Kidney epithelial cell (primary cell): ENCODE measurements around the gene ANKMY1. TPM values are rescaled to one million over a fixed set of nuclear protein-coding genes. Genes with fewer than 3 reads are reported as not detected.
"Not testable (repeated sequence)": the region's sequence is repeated elsewhere in the genome, so short reads cannot be mapped to it uniquely, and the experiment has no call there.

Experiments
- DNase-seq: peaks from one replicate; pipeline ENCODE4 v3.0.0-alpha.2; 2010; ENCODE audit warnings: low read depth
- H3K27me3 ChIP-seq: 2 replicates; pipeline ENCODE4 v1.6.0; 2011; ENCODE audit warnings: low read length; ENCODE audit not compliant: control insufficient read depth, insufficient read depth
- H3K36me3 ChIP-seq: 2 replicates; pipeline ENCODE4 v1.5.1; 2011; ENCODE audit warnings: low read length; ENCODE audit not compliant: control insufficient read depth, insufficient read depth
- H3K4me3 ChIP-seq: 2 replicates; pipeline ENCODE4 v1.5.1; 2011; ENCODE audit warnings: low read depth, mild to moderate bottlenecking, control low read depth, low read length
- CTCF ChIP-seq: IDR thresholded peaks from 2 replicates; pipeline ENCODE4 v1.5.1; 2011; ENCODE audit warnings: mild to moderate bottlenecking, moderate library complexity, low read length, control low read depth, inconsistent platforms; ENCODE audit not compliant: insufficient read depth, poor library complexity, severe bottlenecking
- total RNA-seq: library from RNA; depleted of rRNA; stranded (reverse); fragments of >200 nt; gene quantifications from 2 replicates; pipeline ENCODE4 v1.2.3, GENCODE V29; 2015

The ANKMY1 gene
- total RNA-seq, 1 donor from 2014 or later, result 7.1 TPM

DNA sequence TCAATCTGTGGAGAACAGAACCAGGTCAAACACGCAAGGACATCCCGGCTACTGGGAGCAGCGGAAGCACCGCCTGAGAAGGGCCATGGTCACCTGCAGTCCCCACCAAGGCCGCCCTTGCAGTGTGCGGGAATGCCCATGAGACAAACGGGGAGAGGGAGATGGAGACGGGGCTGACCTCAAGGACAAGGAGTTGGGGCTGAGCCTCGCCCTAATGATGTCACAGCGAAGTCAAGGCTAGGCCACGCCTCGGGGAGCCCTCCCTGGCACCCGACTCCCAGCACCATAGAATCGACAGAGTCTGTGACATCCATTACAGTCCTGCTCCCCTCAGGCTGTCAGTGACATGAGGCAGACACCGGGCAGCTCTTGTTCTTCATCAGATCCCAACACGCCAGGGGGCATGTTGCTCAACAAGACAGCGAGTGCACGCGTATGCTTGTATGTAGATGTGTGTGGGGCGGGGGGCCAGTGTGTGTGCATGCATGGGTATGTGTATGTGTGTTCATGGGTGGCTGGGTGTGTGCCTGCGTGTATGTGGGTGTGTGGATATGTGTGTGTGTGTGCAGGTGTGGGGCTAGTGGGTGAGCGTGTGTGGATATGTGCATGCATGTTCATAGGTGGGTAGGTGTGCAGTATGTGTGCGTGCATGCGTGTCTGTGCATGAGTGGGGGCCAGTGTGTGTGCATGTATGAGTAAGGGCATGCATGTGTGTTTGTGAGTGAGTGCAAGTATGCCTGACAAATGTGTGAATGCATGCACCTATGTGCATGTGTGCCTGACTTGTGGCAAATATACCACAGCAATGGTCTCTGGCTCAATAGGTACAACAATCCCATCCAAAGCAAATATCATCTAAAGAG, 57.0 kb downstream of the ANKMY1 start:
- H3K27me3 ChIP-seq, result no peaks in the 10 kb centered on the region
- no peak for DNase-seq
- TF ChIP-seq CTCF, result no peak
- no peaks in the 10 kb centered on the region for H3K36me3 ChIP-seq
- H3K4me3 ChIP-seq, result no peak overlapping the region

- H3K36me3 ChIP-seq, result no peaks in the 10 kb centered on the region
- H3K27me3 ChIP-seq, result no peaks in the 10 kb centered on the region
- DNase-seq, result no peak
- TF ChIP-seq CTCF, result no peak
- H3K4me3 ChIP-seq, result no peak overlapping the region
Measured at GRCh38 chr2:240499309-240500301, 58.2 kb downstream of the ANKMY1 start.

DNA sequence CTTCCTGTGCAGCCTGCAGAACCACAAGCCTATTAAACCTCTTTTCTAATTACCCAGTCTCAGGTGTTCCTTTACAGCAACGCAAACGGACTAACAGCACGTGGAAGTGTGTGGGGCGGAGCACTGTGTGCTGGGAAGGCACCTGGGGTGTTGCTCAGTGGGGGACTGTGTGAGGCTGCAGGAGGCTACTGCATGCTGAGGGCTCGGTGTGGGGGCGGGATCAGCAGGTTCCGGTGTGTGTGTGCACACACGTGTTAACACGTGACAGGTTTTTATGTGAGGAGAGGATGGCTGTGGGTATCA, 58.9 kb downstream of the ANKMY1 start:
- DNase-seq, result no peak
- Histone ChIP-seq H3K4me3 (no peak overlapping the region), H3K27me3 (no peaks in the 10 kb centered on the region), H3K36me3 (no peaks in the 10 kb centered on the region)
- TF ChIP-seq CTCF, result no peak

DNA sequence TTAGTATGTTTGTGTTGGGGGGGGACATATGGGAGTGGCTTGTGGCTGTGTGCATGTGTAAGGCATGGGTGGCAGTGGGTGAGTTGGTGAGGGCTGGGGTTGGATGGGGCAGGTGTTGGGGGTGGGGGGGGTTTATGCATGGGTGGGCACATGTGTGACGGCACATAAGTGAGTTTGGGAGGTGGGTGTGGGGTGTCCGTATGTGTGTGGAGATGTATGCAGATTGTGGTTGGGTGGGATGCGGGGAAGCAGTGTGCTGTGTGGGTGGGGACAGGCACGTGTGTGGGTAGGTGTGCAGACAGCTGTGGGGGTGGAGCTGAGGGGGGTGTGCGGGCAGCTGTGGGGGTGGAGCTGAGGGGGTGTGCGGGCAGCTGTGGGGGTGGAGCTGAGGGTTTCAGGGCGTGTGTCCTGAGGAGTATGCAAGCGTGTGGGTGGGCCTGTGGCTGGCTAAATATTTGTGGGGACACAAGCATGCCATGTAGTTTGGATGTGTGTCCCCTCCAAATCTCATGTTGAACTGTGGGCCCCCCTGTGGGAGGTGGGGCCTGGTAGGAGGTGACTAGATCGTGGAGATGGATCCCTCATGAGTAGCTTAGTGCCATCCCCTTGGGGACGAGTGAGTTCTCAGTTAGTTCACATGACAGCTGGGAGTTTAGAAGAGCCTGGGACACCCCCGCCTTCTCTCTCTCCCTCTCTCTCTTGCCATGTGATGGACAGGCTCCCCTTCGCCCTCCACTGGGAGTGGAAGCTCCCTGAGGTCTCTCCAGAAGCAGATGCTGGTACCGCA, 59.4 kb downstream of the ANKMY1 start:
- TF ChIP-seq CTCF, result no peak
- no peak for DNase-seq
- H3K27me3 ChIP-seq, result no peaks in the 10 kb centered on the region
- H3K36me3 ChIP-seq, result no peaks in the 10 kb centered on the region
- H3K4me3 ChIP-seq, result no peak overlapping the region

DNA sequence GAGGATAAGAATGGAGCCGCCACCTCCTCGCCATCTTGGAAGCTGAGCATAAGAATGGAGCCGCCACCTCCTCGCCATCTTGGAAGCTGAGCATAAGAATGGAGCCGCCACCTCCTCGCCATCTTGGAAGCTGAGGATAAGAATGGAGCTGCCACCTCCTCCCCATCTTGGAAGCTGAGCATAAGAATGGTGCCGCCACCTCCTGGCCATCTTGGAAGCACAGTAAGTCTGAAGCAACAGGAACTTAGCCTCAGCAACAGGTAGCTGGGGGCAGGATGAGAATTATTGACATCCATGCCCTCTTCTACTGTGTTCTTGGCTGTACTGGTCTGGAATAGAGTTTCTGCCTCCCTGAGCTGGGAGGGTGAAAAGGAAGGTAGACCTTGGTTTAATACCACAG, 60.7 kb downstream of the ANKMY1 start:
- TF ChIP-seq CTCF, result peak; percentile 39
- not testable (repeated sequence) for H3K4me3 ChIP-seq, H3K36me3 ChIP-seq, DNase-seq, H3K27me3 ChIP-seq
